Hindlimb muscle (tissue), 1 donor: ENCODE results near the gene LARGE1. TPM values are rescaled to one million over a fixed set of nuclear protein-coding genes. Genes with fewer than 3 reads are reported as not detected.

Experiments
- DNase-seq: peaks from one replicate; pipeline ENCODE4 v3.0.0-alpha.2; 2013
- polyA plus RNA-seq: library from polyadenylated mRNA; unstranded; fragments of 120-200 nt; gene quantifications from one replicate; pipeline ENCODE4 v1.2.1, GENCODE V29; 2013; ENCODE audit not compliant: insufficient read length

LARGE1 gene
- polyA plus RNA-seq, 1 donor = 8.7 TPM

- DNase-seq = no peak
These were observed 565.3 kb downstream of the LARGE1 start for GRCh38 chr22:33354928-33355327.

- DNase-seq = no peak
These were observed 566.8 kb downstream of the LARGE1 start for GRCh38 chr22:33353502-33353901.

- no peak for DNase-seq
These were observed 567.5 kb downstream of the LARGE1 start for GRCh38 chr22:33352768-33353167.

DNA sequence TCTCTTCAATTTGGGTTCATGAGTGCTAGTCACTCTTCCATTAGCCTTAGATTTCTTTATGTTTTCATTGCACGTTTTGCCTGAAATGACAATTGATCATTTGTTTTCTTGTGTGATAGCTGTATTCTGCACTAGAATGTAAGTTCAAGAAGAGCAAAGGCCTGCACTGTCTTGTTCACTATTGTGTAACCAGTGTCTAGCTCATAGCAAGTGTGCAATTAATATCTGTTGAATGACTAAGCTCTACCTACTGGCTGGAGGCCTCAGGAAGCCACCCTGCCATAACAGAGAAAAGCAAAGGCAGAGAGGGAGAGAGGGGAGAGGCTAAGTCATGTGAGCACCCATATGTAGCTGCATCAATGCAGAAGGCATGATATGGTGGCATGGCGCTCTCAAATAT lies 569.3 kb downstream of the LARGE1 start:
- DNase-seq = no peak

- DNase-seq = no peak
These were observed 569.8 kb downstream of the LARGE1 start for GRCh38 chr22:33350491-33350890.

GRCh38 chr22:33347002-33347401 lies 573.3 kb downstream of the LARGE1 start:
- no peak for DNase-seq

DNA sequence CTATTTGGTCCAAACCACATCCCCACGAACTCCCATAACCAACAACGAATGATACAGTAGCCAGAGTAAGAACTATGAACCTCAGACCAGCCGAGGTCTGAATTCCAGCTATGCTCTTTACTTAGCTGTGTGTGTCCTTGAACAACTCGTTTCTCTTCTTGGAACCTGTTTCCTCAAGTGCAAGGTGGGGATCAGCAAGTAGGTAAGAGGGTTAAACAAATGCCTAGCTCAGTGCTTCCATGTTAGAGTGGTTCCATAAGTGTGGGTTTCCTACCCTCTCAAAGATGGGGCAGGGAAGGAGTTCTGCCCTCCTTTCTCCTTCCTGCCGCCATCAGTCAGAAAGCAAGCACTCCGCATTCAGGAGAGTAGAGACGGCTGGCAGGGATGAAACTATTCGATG lies 578.7 kb downstream of the LARGE1 start:
- DNase-seq = no peak

DNA sequence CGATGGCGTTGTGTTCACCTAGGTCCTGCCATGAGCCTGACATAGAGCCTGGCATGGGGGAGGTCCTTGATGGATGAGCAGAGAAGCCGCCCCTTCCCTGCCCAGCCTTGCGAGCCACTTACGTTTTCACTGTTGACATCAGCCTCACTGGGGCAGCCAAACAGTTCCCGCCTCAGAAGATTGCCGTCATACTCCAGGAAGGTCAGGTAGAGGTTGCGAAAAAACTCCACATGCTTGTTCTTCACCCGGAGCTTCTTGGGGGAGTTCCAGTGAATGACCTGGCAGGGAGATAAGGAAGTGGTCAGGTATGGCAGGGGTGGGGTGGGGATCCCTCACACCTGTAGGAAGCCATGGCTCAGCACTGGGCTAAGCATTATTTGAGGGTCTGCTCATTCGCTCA lies 582.8 kb downstream of the LARGE1 start:
- no peak for DNase-seq

GRCh38 chr22:33335611-33336279 lies 584.5 kb downstream of the LARGE1 start:
- DNase-seq = no peak

DNA sequence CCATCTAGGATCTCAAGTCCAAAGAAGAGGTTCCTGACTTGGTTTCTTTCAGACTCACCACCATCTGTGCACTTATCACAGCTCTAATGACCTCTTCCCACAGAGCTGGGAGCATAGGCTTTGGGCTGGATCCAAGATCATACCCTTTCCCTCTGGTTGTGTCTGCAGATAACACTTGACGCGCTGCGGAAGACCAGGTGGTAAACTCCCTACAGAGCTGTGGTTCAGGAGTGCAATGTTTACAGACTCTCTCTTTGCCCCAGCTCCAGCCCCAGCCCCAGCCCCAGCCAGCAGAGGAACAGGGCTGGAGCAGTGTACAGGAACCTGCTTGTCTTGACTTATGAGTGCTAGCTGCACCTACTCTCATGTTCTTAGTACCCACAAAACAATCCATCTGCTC lies 587.7 kb downstream of the LARGE1 start:
- DNase-seq = no peak

DNA sequence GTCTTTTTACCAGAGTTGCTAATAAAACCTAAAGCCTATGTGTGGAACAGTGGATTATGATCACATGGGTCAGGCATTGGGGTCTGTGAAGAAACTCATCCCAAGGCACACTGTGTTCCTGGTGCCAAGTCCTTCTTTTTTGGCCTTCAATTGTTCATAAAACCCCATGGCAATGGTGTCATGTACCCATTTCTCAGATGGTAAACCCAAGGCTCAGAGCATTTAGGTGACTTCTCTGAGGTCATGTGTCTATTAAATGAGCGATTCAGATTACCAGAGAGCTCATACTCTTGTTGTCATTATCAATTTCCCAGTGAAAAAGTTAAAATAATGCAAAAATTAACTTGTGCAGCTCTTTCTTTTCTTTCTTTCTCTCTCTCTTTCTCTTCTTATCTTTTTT lies 589.3 kb downstream of the LARGE1 start:
- no peak for DNase-seq

DNA sequence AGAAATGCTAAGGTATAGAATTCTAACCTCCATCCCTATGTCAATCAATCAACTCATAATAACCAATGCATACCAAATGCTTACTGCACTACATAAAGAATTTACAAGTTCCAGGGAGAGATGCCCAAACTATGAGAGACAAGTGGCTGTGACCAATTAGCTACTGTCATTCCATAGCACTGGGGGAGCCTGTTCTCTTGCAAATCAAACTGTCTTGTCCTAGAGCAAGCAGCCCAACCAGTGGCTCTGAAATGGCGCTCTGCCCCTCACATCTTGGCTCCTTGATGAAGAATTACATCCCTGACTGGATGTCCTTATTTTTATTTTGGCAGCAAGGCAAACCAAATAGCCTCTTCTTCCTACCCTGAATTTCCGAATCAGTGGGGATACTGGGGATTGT lies 589.7 kb downstream of the LARGE1 start:
- no peak for DNase-seq

DNA sequence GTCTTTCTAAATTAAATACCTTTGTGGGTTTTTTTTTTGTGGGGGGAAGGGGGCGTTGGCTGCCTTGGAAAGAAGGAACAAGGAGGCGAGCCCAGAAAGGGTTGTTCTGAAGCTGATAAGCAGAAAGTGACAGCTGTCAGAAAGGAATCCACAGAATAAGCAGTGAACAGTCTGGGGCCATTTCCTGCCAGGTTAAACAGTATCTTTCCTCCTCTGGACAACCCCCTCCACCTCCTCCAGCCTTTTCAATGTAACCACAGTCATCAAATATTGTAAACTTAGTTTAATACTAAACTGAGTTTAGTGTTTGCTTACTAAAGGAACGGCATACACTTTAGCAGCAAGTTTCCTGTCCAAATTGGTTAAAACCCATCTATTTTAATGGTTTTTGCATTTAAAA lies 590.9 kb downstream of the LARGE1 start:
- DNase-seq = no peak

GRCh38 chr22:33328789-33329296 lies 591.4 kb downstream of the LARGE1 start:
- DNase-seq = no peak

- no peak for DNase-seq
These were observed 592.9 kb downstream of the LARGE1 start for GRCh38 chr22:33327348-33327860.

GRCh38 chr22:33326540-33327295 lies 593.6 kb downstream of the LARGE1 start:
- DNase-seq = no peak

- no peak for DNase-seq
These were observed 594.9 kb downstream of the LARGE1 start for GRCh38 chr22:33325232-33326004.

GRCh38 chr22:33324228-33324627 lies 596.0 kb downstream of the LARGE1 start:
- DNase-seq = no peak

- no peak for DNase-seq
These were observed 598.8 kb downstream of the LARGE1 start for GRCh38 chr22:33321466-33321865.

- DNase-seq = no peak
These were observed 604.3 kb downstream of the LARGE1 start for GRCh38 chr22:33315954-33316353.

DNA sequence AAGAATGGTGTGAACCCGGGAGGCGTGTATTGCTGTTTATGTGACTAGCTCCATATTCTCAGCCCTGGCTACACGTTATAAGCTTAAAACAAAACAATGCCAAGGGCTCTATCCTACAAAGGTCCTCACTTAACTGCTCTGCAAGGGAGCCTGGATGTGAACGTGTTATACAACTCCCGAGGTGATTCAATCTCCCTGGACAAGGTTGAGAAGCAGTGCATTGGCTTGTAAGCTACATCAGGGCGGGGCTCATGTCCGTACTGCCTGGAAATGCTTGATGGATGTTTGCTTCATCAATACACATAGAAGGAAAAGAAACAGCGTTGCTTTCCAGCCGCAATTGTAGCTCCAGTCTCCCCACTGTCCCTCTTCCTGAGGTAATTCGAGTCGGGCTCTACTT lies 605.2 kb downstream of the LARGE1 start:
- no peak for DNase-seq

- no peak for DNase-seq
These were observed 606.0 kb downstream of the LARGE1 start for GRCh38 chr22:33314316-33314715.

DNA sequence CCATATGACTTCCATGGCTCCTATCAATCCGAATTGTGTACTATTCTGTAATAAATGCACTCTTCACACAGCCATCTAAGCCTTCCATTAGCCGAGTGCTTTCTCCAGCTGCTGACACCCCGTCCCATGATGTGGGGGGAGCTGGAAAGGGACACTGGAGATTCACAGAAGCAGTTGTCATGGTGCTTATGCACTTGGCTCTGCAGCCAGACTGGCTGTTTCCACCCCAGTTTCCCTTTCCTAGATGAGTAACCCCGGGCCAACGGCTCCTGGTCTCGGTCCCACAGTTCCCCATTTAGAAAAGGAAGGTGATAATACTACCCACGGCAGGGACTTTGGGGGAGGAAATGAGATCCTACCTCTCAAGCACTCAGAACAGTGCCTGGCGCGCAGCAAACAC lies 617.2 kb downstream of the LARGE1 start:
- DNase-seq = no peak
